ENCODE data around the gene BACE2.

Gene BACE2

GRCh38 chr21:41317063-41317392 lies 149.1 kb downstream of the BACE2 start:
- DNase-seq (ENCODE audit: extremely low read depth in 1 of 2, low read depth in 1 of 2) = no peak

GRCh38 chr21:41317458-41317857 lies 149.5 kb downstream of the BACE2 start:
- no peak for DNase-seq (ENCODE audit: extremely low read depth in 1 of 2, low read depth in 1 of 2)

- no peak for DNase-seq (ENCODE audit: extremely low read depth in 1 of 2, low read depth in 1 of 2)
Observed at GRCh38 chr21:41318218-41318617, 150.3 kb downstream of the BACE2 start.

GRCh38 chr21:41319273-41319672 lies 151.3 kb downstream of the BACE2 start:
- DNase-seq (ENCODE audit: extremely low read depth in 1 of 2, low read depth in 1 of 2) = no peak

GRCh38 chr21:41321211-41321907 lies 153.4 kb downstream of the BACE2 start:
- peak in 1 of 2 donors; percentile 3 for DNase-seq (ENCODE audit: extremely low read depth in 1 of 2, low read depth in 1 of 2)

GRCh38 chr21:41321908-41322495 lies 154.0 kb downstream of the BACE2 start:
- no peak for DNase-seq (ENCODE audit: extremely low read depth in 1 of 2, low read depth in 1 of 2)

- no peak for DNase-seq (ENCODE audit: extremely low read depth in 1 of 2, low read depth in 1 of 2)
Observed at GRCh38 chr21:41322496-41323382, 154.8 kb downstream of the BACE2 start.

- DNase-seq (ENCODE audit: extremely low read depth in 1 of 2, low read depth in 1 of 2) = no peak
Observed at GRCh38 chr21:41325138-41325912, 157.4 kb downstream of the BACE2 start.

GRCh38 chr21:41326414-41327080 lies 158.6 kb downstream of the BACE2 start:
- DNase-seq (ENCODE audit: extremely low read depth in 1 of 2, low read depth in 1 of 2) = no peak

GRCh38 chr21:41327753-41328152 lies 159.8 kb downstream of the BACE2 start:
- no peak for DNase-seq (ENCODE audit: extremely low read depth in 1 of 2, low read depth in 1 of 2)

GRCh38 chr21:41328660-41329607 lies 161.0 kb downstream of the BACE2 start:
- DNase-seq (ENCODE audit: extremely low read depth in 1 of 2, low read depth in 1 of 2) = no peak

All from stimulated activated CD8-positive, alpha-beta memory T cell treated with anti-CD3 and anti-CD28 coated beads, Interleukin-7, amount 100 ng/mL, for 48 hours (primary cell).